ENCODE results near the gene TTC34.

TTC34 gene

DNA sequence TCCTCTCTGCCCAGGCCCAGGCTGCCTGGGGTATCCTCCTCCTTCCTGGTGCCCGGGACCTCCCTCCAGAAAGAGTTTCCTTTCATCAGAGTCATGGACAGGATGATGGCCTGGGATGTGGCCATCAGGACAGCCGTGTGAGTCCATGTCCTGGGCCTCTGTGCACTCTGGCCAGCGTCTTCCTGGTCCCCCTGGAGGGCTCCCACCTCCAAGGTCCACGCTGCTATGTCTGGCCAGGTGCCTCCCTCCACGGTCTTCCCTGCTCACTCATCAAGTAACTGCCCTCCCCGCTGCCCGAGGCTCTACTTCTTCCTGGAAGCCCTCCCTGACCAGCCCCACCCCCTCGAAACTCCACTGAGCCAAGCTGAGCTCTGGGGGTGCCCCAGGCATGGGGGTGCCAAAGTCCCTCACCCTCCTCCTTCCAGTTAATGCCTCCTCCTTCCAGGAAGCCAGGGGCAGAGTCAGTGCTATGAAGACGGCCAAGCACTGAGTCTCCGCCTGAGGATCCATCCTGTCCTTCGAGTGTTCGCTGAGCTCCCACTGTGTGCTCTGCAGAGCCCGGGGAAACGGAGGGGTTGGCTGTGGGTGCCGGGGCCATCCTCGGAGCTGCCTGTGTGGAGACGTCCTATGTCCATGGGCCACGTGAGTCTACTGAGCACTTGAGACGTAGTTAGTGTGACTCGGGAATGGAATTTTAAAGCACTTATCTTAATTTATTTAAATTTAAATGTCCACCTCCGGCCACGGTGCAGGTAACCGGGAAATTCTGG, 28.5 kb upstream of the TTC34 start:
- DNase-seq, result no peak

DNA sequence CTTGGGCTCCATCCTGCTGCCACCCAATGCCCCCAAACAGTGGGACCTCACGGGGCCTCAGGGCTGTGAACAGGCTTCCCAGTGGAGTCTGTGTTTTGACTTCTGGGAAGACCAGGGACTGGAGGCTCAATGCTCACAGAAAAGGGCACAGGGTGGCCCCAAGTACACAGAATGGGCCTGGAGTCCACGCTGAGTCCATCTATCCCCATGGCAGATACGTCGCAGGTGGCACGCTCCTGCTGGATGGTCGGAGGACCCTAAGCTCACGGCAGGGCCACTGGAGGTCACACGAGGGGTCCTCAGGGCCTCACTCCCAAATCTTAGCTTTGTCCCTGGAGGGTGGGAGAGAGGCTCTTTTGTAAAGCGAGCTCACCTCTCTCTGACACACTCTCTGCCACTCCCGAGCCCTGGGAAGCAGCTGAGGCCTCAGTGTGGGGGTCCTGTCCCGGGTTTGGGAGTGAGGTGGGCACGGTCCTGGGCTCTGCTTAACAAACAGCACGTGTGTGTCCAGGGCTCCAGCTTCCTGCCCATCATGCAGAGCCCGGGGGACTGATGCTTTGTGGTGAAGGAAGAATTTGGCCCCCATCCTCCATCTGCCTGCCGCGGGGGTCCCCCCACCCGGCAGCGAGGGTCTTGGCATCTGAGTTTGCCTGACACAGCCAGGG, 27.2 kb upstream of the TTC34 start:
- DNase-seq, result no peak

DNA sequence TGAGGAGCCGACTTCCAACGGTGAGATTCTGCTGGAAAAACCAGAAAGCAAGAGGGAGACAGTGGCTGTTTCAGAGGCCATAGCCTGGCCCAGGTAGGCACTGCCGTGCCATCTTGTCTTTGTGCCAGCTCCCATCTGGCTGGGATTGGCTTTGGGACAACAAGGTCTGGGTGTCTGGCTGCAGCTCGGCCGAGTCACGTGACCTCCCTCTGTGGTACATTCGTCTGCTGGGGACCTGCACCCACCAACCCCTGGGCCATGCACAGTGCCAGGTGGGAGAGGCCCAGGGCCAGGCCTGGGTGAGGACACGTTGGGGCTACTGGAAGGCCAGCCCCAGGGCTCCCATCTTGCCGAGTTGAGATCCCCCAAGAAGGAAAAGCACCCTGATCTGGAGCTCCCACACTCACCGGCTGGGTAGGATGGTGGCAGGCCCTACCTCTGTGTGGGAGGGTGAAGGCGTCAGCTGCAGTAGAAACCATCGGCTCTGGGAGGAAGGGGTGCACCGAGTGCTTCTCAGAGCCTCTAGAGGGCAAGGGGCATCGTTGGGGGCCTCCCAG, 25.3 kb upstream of the TTC34 start:
- no peak for DNase-seq

DNA sequence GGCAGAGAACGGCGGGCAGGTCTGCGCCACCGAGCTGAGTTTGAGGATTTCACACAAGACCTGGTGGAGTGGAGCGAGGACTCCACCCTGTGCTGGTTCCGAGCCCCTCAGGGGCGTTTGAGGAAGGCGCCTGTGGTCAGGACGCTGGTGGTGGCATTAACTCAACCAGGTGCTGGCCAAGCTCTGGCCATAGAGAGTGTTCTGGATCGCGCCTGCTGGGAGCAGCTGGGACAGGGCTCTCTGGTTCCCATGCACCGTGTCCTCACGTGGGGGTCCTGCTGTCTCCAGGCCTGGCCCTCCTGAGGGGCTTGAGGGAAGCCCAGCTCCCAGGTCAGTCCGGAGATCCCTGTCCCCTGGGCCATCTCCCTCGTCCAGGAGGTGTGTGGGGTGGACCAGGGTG, 24.8 kb upstream of the TTC34 start:
- DNase-seq, result no peak

DNA sequence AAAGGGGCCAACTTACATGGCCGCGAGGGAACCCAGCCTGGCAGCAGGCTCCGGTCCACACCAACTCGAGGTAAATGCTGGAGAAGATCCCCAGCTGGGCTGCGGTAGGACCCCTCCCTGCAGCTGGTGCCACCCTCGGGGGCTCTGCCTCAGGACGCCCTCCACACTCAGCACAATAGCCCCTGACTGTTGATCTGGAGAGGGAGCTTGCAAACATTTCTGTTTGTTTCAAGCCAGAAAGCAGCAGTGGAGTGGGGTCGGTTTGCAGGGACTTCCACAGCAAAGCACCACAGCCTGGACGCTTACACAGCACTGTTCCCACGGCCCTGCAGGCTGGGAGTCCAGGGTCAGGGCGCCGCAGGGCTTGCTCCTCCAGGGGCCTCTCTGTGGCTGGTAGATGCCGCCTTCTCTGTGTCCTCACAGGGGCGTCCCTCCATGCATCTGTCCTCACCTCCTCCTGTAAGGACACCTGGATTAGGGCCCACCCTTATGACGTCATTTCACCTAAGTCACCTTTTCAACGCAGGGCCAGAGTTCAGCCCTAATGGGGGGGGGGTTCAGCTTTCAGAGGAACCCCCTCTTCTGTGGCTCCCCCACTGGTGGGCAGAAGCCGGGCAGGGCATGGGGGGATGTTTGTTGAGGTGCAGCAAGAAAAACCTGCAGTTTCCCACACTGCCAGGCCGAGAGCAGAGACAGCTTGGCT, 24.1 kb upstream of the TTC34 start:
- DNase-seq, result no peak

DNA sequence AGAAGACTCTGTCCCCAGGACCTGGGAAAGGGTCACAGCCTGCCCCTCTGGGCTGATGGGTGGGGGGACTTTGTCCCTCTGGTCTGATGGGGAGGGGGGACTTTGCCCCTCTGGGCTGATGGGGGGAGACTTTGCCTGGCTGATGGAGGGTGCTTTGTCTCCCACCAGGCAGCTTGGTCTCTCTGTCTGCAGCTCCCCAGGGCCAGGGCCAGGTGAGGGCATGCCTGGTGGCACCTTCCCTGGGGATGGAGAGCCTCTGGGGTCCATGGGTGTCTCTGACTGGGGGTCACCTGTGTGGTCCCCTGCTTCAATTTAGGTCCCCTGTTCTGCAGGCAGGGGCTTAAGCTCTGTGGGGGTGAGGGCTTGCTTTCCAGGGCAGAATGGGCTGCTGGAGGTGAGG, 23.5 kb upstream of the TTC34 start:
- DNase-seq, result no peak

DNA sequence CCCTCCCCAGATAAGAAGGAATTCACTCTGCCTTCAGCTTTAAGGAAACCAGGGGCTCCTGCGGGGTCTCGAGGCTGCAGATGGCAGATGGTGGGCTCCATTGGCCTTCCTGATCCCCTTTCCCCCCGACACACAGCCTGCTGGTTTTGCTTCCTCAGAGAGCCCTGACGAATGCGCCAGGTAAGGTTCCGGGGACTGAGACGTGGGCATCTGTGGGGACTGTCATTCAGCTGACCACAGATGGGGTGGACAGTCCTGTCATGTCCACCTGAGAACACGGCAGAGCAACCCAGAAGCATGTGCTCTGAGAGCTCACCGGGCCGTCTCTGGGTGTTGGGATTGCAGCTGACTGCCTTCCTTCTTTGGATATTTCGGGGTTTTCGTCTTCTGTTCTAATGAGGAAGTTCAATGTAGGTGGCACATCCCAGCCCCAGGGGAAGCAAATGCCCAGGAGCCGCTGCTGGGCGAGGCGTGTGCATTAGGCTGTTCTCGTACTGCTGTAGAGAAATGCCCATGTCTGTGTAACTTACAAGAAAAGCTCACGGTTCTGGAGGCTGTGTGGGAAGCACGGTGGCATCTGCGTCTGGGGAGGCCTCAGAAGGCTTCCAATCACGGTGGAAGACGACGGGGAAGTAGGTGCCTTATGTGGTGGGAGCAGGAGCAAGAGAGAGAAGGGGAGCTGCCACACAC, 22.6 kb upstream of the TTC34 start:
- no peak for DNase-seq

DNA sequence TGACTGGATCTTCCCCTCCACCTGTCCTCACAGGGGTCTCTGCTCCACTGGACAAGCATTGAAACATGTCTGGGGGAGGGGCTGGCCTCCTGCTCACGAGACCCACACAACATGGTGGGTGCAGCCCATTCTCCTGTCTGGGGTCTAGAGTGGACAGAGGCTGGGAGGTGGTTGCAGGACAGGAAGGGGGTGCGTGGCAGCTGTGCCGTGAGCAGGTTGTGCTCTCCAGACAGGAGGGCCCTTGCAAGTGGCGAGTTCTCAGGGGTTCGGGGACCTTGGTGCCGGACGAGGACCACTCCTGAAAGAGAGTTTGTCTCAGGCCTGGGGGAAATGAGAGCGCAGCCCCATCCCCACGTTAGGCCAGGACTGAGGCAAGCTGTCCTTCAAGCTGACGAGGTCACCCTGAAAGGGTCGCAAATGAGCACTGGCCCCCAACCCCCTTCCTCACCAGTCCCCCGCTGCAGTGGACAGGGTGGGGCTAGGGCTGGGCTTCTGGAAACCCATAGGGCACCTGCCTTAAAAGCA, 21.2 kb upstream of the TTC34 start:
- no peak for DNase-seq

DNA sequence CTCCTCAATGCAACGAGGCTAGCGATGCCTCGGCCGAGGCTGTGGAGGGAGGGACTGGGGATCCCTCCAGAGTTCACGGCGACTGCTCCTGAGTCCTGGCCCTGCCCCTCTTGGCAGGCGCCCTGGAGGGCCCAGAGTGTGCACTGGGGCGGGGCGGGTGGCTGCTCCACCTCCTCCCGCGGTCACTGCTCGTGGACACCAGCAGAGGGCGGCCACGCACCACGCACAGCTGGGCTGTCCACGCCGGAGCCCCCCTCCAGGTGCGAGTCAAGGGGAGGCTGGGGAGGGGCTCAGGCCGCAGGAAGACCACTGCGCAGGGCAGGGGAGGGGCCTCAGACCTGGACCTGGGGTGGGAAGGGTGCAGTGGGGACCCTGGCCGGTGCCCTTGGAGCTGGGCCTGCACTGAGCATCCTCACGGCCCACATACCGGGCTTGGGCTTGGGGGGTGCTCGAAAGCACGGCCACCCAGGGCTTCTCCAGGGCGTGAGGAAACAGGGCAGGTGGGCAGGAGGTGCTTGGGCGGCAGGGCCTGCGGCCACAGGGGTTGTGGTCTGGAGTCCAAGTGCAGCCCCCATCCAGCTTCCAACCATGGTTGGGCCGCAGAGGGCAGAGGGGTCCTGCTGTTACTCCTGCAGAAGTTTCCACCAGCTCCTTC, 20.6 kb upstream of the TTC34 start:
- peak; percentile 78 for DNase-seq

DNA sequence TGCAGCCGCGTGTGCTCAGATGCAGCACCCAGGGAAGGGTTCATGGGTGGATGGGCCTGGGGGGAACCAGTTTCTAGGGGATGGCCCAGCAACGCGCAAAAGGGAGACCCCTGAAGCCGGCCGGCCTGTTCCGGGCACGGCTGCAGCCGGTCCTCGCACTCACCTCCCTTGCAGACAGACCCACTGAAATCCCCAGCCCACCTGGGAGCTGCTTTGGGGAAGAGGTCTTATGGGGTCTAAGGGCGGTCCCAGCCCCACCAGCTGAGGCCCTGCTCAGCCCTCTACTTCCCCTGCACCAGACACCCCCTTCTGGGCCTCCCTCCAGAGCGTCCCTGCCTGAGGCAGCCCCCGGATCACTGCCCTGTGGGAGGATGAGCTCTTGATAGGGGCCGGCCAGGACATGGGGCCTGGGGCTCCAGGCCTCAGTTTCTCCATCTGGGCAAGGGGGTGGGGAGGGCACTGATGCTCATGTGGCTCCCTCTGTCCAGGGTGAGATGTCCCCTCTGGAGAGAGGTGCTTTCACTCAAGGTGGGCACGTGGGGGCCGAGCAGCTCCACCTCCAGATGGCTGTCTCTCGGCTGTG, 20.0 kb upstream of the TTC34 start:
- DNase-seq, result no peak

DNA sequence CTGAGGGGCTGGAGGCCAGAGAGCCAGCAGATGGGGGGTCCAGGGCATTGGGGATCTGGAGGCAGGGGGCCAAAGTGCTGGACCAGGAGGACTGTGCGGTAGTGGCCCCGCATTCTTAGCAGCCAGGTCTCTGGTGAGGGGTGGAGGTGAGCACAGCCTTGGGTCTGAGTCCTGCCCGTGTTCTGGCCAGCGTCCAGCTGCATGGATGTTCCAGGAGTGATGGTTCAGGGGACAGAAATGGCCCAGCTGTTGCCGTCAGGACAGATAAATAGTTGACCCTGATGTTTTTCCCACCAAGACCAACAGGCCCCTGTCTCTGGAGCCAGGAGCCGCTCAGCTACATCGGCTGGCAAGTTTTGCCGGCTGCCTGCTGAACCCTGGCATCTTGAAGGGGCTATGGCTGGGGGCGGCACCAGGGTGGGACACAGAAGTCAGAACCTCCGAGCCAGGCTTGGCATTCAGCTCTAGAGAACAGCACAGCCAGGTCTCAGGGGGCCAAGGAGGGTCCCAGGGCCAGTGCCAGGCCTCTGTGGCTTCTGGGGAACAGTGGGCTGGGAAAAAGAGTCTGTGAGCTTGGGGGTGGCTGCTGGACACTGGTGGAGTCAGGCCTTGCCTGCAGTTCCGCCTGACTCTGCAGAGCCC, 19.4 kb upstream of the TTC34 start:
- DNase-seq, result no peak

DNA sequence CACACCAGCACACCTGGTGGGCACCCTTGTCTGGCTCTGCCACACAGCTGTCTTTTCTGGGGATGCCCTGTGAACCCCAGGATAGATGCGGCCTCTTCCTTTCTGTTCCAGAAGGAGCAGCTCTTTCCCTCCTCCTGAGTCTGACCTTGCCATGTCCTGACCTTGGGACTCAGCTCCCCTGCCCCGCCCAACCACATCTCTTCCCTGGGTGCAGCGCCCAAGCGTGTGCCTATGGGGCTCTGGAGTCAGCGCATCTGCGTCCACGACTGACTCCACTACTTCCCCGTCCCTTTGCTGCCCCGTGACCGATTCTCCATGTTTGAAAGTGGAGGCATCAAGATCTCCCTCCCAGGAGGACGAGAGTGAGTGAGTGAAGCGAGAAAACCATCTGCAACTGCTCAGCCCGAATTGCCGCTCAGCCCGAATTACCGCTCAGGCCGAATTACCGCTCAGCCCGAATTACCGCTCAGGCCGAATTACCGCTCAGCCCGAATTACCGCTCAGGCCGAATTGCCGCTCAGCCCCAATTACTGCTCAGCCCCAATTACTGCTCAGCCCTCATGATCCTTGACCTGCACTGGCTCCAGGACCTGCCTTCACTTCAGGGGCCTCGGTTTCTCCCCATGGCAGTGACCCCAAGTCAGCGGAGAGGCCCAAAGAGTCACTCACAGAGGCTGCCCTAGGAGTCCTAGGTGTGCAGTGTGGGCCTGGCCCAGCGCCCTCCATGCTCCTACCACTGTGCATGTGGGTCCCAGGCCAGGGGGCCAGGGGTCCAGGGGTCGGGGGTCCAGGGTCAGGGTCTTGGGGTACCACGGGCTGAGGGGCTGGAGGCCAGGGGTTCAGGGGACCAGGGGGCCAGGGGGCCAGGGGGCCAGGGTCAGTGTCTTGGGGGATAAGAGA, 18.6 kb upstream of the TTC34 start:
- DNase-seq, result no peak

DNA sequence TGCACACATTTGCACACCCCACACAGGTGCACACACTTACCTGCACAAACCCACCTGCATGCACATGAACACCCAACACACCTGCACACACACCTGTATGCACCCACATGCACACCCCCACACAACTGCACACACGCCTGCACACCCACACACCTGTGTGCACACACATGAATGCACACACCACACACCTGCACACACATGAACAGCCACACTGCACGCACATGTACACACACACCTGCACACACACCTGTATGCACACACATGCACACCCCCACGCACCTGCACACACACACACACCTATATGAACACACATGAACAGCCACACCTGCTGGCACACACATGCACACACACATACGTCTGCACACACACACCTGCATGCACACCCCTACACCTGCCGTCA, 17.9 kb upstream of the TTC34 start:
- no peak for DNase-seq

DNA sequence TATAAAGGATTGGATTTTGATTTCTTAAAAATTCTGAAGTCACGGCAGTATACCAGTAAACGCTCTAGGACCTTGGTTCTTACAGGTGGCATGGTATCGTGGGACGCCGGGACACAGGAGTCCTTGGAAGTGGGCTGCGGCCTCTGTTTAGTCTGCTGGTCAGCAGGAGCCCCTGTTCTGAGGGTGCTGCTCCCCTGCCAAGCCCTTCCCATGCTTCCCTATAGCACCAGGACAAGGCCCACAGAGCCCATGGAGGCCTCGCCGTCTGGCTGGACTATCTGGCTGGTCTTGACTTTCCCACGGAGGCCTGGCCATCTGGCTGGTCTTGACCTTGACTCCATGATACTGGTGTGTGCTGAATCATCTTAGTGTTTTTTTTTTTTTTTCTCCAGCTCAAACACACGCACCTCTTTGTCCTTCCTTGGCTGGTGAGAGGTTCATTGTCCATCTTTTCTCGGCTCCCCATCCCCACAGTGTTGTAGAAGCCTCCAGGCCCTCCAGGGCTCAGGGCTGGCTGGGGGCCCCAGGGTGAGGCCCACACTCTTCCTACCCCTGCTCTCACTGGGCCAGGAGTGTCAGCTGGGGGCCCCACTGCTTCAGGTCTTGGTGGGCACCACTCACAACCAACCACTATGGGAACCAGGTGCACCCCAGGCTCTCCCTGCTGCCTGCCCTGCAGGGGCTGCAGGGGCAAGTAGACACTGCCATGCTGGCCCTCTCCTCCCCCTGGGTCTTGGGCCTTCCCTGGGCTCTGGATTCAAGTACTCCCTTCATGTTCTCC, 16.5 kb upstream of the TTC34 start:
- no peak for DNase-seq

DNA sequence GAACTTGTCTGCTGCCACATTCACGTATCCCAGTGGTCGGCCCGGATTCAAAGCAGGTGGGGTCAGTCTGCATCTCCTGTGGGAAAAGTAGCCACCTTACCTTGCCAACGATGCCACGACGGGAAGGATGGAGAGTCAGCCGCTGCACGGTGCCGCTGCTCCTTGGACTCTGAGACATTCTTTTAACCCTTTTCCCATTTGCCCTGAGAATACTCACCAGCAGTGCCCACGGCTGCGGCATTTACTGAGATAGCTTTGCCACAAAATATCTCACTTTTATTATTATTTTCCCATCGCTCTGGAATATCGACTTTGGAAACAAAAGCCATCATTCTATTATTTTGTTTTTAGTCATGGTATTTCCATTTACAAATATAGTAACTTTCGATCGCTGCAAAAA, 15.3 kb upstream of the TTC34 start:
- DNase-seq, result no peak

DNA sequence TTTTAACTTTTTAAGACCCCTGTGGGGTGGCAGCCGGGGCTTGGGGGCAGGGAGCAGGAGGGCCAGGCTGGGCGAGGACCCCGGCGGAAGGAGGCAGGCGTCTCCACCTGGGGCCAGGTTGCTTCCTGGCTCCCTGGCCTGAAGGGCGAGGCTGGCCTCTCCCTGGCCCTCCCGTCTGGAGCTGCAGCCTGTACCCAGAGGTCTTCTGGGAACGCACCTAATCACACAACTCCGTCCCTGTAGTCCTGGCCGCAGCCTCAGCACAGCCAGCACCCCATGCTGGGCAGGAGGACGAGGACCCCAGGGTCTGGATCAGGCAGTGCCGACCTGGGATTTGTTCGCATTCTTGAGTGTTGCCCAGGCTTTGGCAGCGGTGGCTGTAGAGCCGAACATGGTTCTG, 14.1 kb upstream of the TTC34 start:
- DNase-seq, result no peak

DNA sequence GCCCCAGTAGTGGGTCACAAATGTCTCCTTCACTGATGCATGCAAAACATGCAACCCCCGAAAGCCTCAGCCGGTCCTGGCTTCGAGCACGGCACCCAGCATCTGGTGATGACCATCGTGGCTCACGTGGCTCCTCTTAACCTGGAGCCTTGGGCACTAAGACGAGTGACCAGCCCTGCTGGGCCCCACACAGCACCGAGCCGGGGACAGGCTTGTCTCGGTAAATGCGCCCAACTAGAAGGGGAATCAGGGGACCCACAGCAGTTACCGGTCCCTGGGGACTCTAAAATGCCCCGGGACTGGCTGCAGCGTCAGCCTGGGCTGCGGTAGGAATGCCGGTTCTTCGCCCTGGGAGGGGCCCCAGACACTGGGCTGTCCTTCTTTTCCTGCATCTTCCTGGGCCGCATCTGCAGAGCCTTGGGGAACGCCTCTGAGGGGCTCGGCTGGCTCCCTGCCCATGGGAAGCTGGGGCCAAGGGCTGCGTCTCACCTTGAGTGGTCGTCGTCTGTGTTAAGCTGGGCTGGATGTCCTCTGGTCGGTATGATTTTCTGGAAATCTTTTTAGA, 13.1 kb upstream of the TTC34 start:
- DNase-seq, result no peak

DNA sequence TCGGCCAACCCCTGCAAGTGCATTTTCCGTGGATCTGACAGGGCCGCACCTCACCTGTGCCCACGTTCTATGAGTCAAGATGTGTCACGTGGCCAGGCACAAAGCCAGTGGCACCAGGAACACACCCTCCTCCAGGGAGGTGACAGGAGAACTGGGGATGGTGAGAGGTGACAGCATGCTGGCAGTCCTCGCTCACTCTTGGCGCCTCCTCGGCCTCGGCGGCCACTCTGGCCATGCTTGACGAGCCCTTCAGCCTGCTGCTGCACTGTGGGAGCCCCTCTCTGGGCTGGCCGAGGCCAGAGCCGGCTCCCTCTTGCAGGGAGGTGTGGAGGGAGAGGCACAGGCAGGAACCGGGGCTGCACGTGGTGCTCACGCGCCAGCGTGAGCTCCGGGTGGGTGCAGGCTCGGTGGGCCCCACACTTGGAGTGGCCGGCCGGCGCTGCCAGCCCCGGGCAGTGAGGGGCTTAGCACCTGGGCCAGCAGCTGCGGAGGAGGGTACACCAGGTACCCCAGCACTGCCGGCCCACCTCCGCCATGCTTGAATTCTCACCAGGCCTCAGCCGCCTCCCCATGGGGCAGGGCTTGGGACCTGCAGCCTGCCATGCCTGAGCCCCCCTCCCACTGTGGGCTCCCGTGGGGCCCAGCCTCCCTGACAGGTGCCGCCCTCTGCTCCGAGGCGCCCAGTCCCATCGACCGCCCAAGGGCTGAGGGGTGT, 11.6 kb upstream of the TTC34 start:
- no peak for DNase-seq

DNA sequence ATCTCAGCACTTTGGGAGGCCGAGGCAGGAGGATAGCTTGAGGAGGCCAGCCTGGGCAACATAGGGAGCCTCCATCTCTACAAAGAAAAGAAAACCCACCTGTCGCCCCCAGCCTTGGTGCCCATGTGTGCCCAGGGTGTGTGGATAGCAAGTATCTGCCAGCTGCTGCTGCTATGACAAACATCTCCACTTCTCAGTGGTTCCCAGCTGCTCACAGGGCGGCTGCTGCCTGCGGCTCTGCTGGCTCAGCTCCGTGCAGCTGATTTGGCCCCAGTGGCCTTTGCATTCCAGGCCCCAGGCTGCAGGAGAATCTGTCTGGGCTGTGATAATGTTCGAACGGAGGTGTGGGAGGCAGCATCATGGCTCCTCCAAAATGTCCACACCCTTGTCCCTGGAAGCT, 10.6 kb upstream of the TTC34 start:
- DNase-seq, result no peak

Measured in DMS79 treated with DMSO at 0.1 percent for 48 hours (cell line).